Stimulated activated CD8-positive, alpha-beta memory T cell treated with anti-CD3 and anti-CD28 coated beads, Interleukin-12 subunit alpha, Interleukin-12 subunit beta, amount 100 ng/mL, for 4 hours (primary cell): Measurements from ENCODE around the gene KCNMB3.
"Not testable (repeated sequence)": the region's sequence is repeated elsewhere in the genome, so short reads cannot be mapped to it uniquely, and the experiment has no call there.

Experiments
- DNase-seq: peaks from one replicate; pipeline ENCODE4 v3.0.0-alpha.2; 2020; ENCODE audit warnings: low read depth

The KCNMB3 gene

GRCh38 chr3:179250803-179251476 lies at the start of gene KCNMB3:
KCNMB3 (minus strand) TSS chr3:179251114; CDS start chr3:179250990, 124 bp downstream.
- no peak for DNase-seq

GRCh38 chr3:179299999-179300613 lies 49.2 kb upstream of the KCNMB3 start:
- DNase-seq, result no peak

GRCh38 chr3:179299316-179299715 lies 48.4 kb upstream of the KCNMB3 start:
- DNase-seq, result no peak

- no peak for DNase-seq
Observed at GRCh38 chr3:179297971-179298725, 47.2 kb upstream of the KCNMB3 start.

GRCh38 chr3:179292450-179292849 lies 41.5 kb upstream of the KCNMB3 start:
- no peak for DNase-seq

GRCh38 chr3:179289295-179289694 lies 38.4 kb upstream of the KCNMB3 start:
- DNase-seq, result no peak

- no peak for DNase-seq
Observed at GRCh38 chr3:179288845-179289244, 37.9 kb upstream of the KCNMB3 start.

GRCh38 chr3:179286331-179286730 lies 35.4 kb upstream of the KCNMB3 start:
- no peak for DNase-seq

GRCh38 chr3:179281825-179282224 lies 30.9 kb upstream of the KCNMB3 start:
- no peak for DNase-seq

- no peak for DNase-seq
Observed at GRCh38 chr3:179279837-179280236, 28.9 kb upstream of the KCNMB3 start.

GRCh38 chr3:179278932-179279693 lies 28.2 kb upstream of the KCNMB3 start:
- DNase-seq, result no peak

GRCh38 chr3:179278151-179278550 lies 27.2 kb upstream of the KCNMB3 start:
- DNase-seq, result no peak

- DNase-seq, result no peak
Observed at GRCh38 chr3:179276743-179277142, 25.8 kb upstream of the KCNMB3 start.

GRCh38 chr3:179276001-179276400 lies 25.1 kb upstream of the KCNMB3 start:
- no peak for DNase-seq

GRCh38 chr3:179274434-179274833 lies 23.5 kb upstream of the KCNMB3 start:
- DNase-seq, result not testable (repeated sequence)

- DNase-seq, result no peak
Observed at GRCh38 chr3:179272385-179272784, 21.5 kb upstream of the KCNMB3 start.

GRCh38 chr3:179269152-179269707 lies 18.3 kb upstream of the KCNMB3 start:
- DNase-seq, result no peak

- no peak for DNase-seq
Observed at GRCh38 chr3:179268400-179269051, 17.6 kb upstream of the KCNMB3 start.

- DNase-seq, result no peak
Observed at GRCh38 chr3:179266701-179267211, 15.8 kb upstream of the KCNMB3 start.

GRCh38 chr3:179265875-179266274 lies 15.0 kb upstream of the KCNMB3 start:
- DNase-seq, result no peak

- DNase-seq, result no peak
Observed at GRCh38 chr3:179265092-179265491, 14.2 kb upstream of the KCNMB3 start.
